GM19043 (cell line): ENCODE measurements around the gene CMTM7.

Experiments used
- ATAC-seq: cut with Tn5 transposase; IDR thresholded peaks from one replicate; pipeline ENCODE4 v1.9.1; 2021; ENCODE audit warnings: low read depth; ENCODE audit not compliant: unreplicated experiment

CMTM7 gene

GRCh38 chr3:32482693-32483092, 91.0 kb downstream of the CMTM7 start:
- ATAC-seq: no peak

- no peak for ATAC-seq
These were observed 92.1 kb downstream of the CMTM7 start for GRCh38 chr3:32483772-32484171.

GRCh38 chr3:32484436-32484835, 92.8 kb downstream of the CMTM7 start:
- ATAC-seq: no peak

GRCh38 chr3:32487781-32488473, 96.3 kb downstream of the CMTM7 start:
- ATAC-seq: no peak

- no peak for ATAC-seq
These were observed 96.9 kb downstream of the CMTM7 start for GRCh38 chr3:32488474-32489008.

GRCh38 chr3:32492684-32493436, 101.2 kb downstream of the CMTM7 start:
- no peak for ATAC-seq

- ATAC-seq: peak; percentile 71
These were observed 102.1 kb downstream of the CMTM7 start for GRCh38 chr3:32493437-32494414.

GRCh38 chr3:32495085-32495484, 103.4 kb downstream of the CMTM7 start:
- ATAC-seq: no peak

GRCh38 chr3:32495609-32496008, 104.0 kb downstream of the CMTM7 start:
- ATAC-seq: no peak

- no peak for ATAC-seq
These were observed 106.6 kb downstream of the CMTM7 start for GRCh38 chr3:32498252-32498651.

- ATAC-seq: no peak
These were observed 107.3 kb downstream of the CMTM7 start for GRCh38 chr3:32498992-32499391.

GRCh38 chr3:32499585-32499984, 107.9 kb downstream of the CMTM7 start:
- ATAC-seq: no peak

- ATAC-seq: no peak
These were observed 108.6 kb downstream of the CMTM7 start for GRCh38 chr3:32500231-32500630.

- ATAC-seq: no peak
These were observed 109.5 kb downstream of the CMTM7 start for GRCh38 chr3:32500880-32501782.

- ATAC-seq: peak; percentile 3
These were observed 110.1 kb downstream of the CMTM7 start for GRCh38 chr3:32501783-32502117.

GRCh38 chr3:32502118-32502945, 110.7 kb downstream of the CMTM7 start, which contains the start of gene CMTM6:
Gene CMTM6 (minus strand): TSS chr3:32502852. CDS start chr3:32502745, 107 bp downstream.
- peak; percentile 73 for ATAC-seq

GRCh38 chr3:32502946-32503286, 111.3 kb downstream of the CMTM7 start:
- no peak for ATAC-seq
